Measurements from ENCODE around the gene GPR32. TPM values are rescaled to one million over a fixed set of nuclear protein-coding genes. Genes with fewer than 3 reads are reported as not detected.

Gene GPR32
- total RNA-seq, 1 experiment from 2014 or later = not detected

- ChIA-PET POLR2A (no interaction called here), CTCF (interaction anchor here (1.1 to 6.7 kb wide), 2 partner anchors 54 to 169 kb away, joined by 3 to 195 read pairs; no protein-coding TSS in a partner anchor)
- DNase-seq (ENCODE audit: low spot score) = no peak
- peak overlapping the region; percentile 90 for H3K4me3 Mint-ChIP-seq
- TF ChIP-seq RORB (CRISPR knock-in tag; IDR thresholded peaks at IDR 0.05) (no peak), SOX15 (CRISPR knock-in tag; IDR thresholded peaks at IDR 0.05) (no peak), USF1 (CRISPR knock-in tag; IDR thresholded peaks at IDR 0.05) (no peak), PRRX2 (CRISPR knock-in tag; IDR thresholded peaks at IDR 0.05) (no peak), STAT6 (CRISPR knock-in tag; conservative IDR thresholded peaks at IDR 0.05; ENCODE audit: low read depth) (no peak), GTF2I (CRISPR knock-in tag; conservative IDR thresholded peaks at IDR 0.05) (no peak), SMAD4 (CRISPR knock-in tag; IDR thresholded peaks at IDR 0.05) (no peak), AR (CRISPR knock-in tag; IDR thresholded peaks at IDR 0.05) (no peak), FOXK1 (CRISPR knock-in tag; IDR thresholded peaks at IDR 0.05) (no peak), ZNF281 (CRISPR knock-in tag; IDR thresholded peaks at IDR 0.05) (no peak), MXD4 (CRISPR knock-in tag; IDR thresholded peaks at IDR 0.05; ENCODE audit: borderline replicate concordance) (no peak), NFE2L1 (CRISPR knock-in tag; IDR thresholded peaks at IDR 0.05) (no peak), ZNF232 (CRISPR knock-in tag; IDR thresholded peaks at IDR 0.05) (no peak), NR2C2 (CRISPR knock-in tag; IDR thresholded peaks at IDR 0.05) (no peak), NR1H2 (CRISPR knock-in tag; IDR thresholded peaks at IDR 0.05) (no peak), E2F5 (CRISPR knock-in tag; IDR thresholded peaks at IDR 0.05) (no peak), ELF4 (CRISPR knock-in tag; IDR thresholded peaks at IDR 0.05; ENCODE audit: low read depth) (no peak), ZNF416 (CRISPR knock-in tag; IDR thresholded peaks at IDR 0.05) (no peak)
- H3K9me3 Mint-ChIP-seq = no peaks in the 10 kb centered on the region
- peaks cover 46% of the 10 kb centered on the region for H3K4me1 Mint-ChIP-seq
- no peak for ATAC-seq
- no peak overlapping the region for H3K27ac Mint-ChIP-seq
- peaks cover 34% of the 10 kb centered on the region for H3K27me3 Mint-ChIP-seq (ENCODE audit: low read depth)
- no peaks in the 10 kb centered on the region for H3K36me3 Mint-ChIP-seq
Measured at GRCh38 chr19:50725911-50726230, 44.4 kb upstream of the GPR32 start.
